Measurements from ENCODE around the gene GPC6. TPM values are rescaled to one million over a fixed set of nuclear protein-coding genes. Genes with fewer than 3 reads are reported as not detected.

The GPC6 gene
- total RNA-seq, 2 experiments from 2014 or later = not detected

- ChIA-PET CTCF (ENCODE audit: unreplicated experiment) (no interaction called here), POLR2A (no interaction called here)
- TF ChIP-seq EZH2phosphoT487 (IDR thresholded peaks at IDR 0.05; ENCODE audit: borderline replicate concordance, low read depth, low read length) = no peak
- TF ChIP-seq, protein P1, sequence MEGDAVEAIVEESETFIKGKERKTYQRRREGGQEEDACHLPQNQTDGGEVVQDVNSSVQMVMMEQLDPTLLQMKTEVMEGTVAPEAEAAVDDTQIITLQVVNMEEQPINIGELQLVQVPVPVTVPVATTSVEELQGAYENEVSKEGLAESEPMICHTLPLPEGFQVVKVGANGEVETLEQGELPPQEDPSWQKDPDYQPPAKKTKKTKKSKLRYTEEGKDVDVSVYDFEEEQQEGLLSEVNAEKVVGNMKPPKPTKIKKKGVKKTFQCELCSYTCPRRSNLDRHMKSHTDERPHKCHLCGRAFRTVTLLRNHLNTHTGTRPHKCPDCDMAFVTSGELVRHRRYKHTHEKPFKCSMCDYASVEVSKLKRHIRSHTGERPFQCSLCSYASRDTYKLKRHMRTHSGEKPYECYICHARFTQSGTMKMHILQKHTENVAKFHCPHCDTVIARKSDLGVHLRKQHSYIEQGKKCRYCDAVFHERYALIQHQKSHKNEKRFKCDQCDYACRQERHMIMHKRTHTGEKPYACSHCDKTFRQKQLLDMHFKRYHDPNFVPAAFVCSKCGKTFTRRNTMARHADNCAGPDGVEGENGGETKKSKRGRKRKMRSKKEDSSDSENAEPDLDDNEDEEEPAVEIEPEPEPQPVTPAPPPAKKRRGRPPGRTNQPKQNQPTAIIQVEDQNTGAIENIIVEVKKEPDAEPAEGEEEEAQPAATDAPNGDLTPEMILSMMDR (conservative IDR thresholded peaks at IDR 0.05; ENCODE audit: low read length) = no peak
- Histone ChIP-seq H3K27ac (ENCODE audit: low read depth, low read length, poor library complexity, severe bottlenecking) (no peak overlapping the region), H3K79me2 (ENCODE audit: insufficient read depth, low read depth, low read length) (no peaks in the 10 kb centered on the region), H3K4me2 (ENCODE audit: low read length) (no peak overlapping the region), H2AFZ (ENCODE audit: low read length) (no peak overlapping the region), H3K36me3 (ENCODE audit: insufficient read depth, low read length) (no peaks in the 10 kb centered on the region), H3K4me1 (ENCODE audit: insufficient read depth, low read length, poor library complexity, severe bottlenecking) (no peaks in the 10 kb centered on the region), H3K9me3 (ENCODE audit: low read length) (no peaks in the 10 kb centered on the region), H4K20me1 (ENCODE audit: insufficient read depth, low read length) (no peaks in the 10 kb centered on the region), H3K4me3 (ENCODE audit: low read depth, low read length, poor library complexity, severe bottlenecking) (no peak overlapping the region), H3K9me2 (ENCODE audit: insufficient read depth, low read length) (no peaks in the 10 kb centered on the region)
- BruUV-seq (replicated peaks) = no TSS peak
- intact Hi-C loops (cut with micrococcal nuclease; ENCODE audit: unreplicated experiment) = no loop called here
- DNase-seq (ENCODE audit: low spot score) = no peak
Observed at GRCh38 chr13:93936901-93937300, 710.3 kb downstream of the GPC6 start.

DNA sequence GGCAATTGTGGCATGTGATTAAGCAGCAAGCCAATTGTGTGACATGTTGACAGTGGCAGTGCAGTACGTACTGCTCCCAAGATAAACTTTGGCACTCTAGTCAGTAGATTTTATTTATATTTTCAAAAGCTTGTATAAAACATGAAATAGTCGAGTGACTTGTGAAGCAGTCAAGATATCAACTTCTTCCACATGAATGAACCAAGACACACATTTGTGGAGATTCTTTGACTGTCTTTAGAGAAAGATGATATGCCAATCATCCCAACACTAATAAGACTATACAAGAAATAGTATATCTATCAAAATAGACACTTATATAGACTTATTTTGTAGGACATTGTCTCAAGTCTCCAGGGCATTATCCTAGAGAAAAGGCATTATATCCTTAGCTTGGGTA is 714.8 kb downstream of the GPC6 start:
- Histone ChIP-seq H3K4me3 (ENCODE audit: low read depth, low read length, poor library complexity, severe bottlenecking) (no peak overlapping the region), H4K20me1 (ENCODE audit: insufficient read depth, low read length) (no peaks in the 10 kb centered on the region), H3K4me2 (ENCODE audit: low read length) (no peak overlapping the region), H3K9me3 (ENCODE audit: low read length) (no peaks in the 10 kb centered on the region), H3K27ac (ENCODE audit: low read depth, low read length, poor library complexity, severe bottlenecking) (no peak overlapping the region), H3K4me1 (ENCODE audit: insufficient read depth, low read length, poor library complexity, severe bottlenecking) (no peaks in the 10 kb centered on the region), H3K9me2 (ENCODE audit: insufficient read depth, low read length) (no peaks in the 10 kb centered on the region), H3K36me3 (ENCODE audit: insufficient read depth, low read length) (no peaks in the 10 kb centered on the region), H3K79me2 (ENCODE audit: insufficient read depth, low read depth, low read length) (no peaks in the 10 kb centered on the region), H2AFZ (ENCODE audit: low read length) (no peak overlapping the region)
- no peak for TF ChIP-seq EZH2phosphoT487 (IDR thresholded peaks at IDR 0.05; ENCODE audit: borderline replicate concordance, low read depth, low read length)
- TF ChIP-seq, protein P1 (conservative IDR thresholded peaks at IDR 0.05; ENCODE audit: low read length) = no peak
- ChIA-PET POLR2A (no interaction called here), CTCF (ENCODE audit: unreplicated experiment) (no interaction called here)
- no peak for DNase-seq (ENCODE audit: low spot score)
- intact Hi-C loops (cut with micrococcal nuclease; ENCODE audit: unreplicated experiment) = no loop called here
- no TSS peak for BruUV-seq (replicated peaks)

GRCh38 chr13:93942016-93942415 is 715.4 kb downstream of the GPC6 start:
- Histone ChIP-seq H3K79me2 (ENCODE audit: insufficient read depth, low read depth, low read length) (no peaks in the 10 kb centered on the region), H3K9me3 (ENCODE audit: low read length) (no peaks in the 10 kb centered on the region), H3K36me3 (ENCODE audit: insufficient read depth, low read length) (no peaks in the 10 kb centered on the region), H2AFZ (ENCODE audit: low read length) (no peak overlapping the region), H3K4me3 (ENCODE audit: low read depth, low read length, poor library complexity, severe bottlenecking) (no peak overlapping the region), H3K27ac (ENCODE audit: low read depth, low read length, poor library complexity, severe bottlenecking) (no peak overlapping the region), H3K4me1 (ENCODE audit: insufficient read depth, low read length, poor library complexity, severe bottlenecking) (no peaks in the 10 kb centered on the region), H3K4me2 (ENCODE audit: low read length) (no peak overlapping the region), H3K9me2 (ENCODE audit: insufficient read depth, low read length) (no peaks in the 10 kb centered on the region), H4K20me1 (ENCODE audit: insufficient read depth, low read length) (no peaks in the 10 kb centered on the region)
- DNase-seq (ENCODE audit: low spot score) = no peak
- no TSS peak for BruUV-seq (replicated peaks)
- POLR2A ChIA-PET = no interaction called here
- intact Hi-C loops (cut with micrococcal nuclease; ENCODE audit: unreplicated experiment) = no loop called here
- TF ChIP-seq, protein P1 (conservative IDR thresholded peaks at IDR 0.05; ENCODE audit: low read length) = no peak
- no peak for TF ChIP-seq EZH2phosphoT487 (IDR thresholded peaks at IDR 0.05; ENCODE audit: borderline replicate concordance, low read depth, low read length)
- CTCF ChIA-PET (ENCODE audit: unreplicated experiment) = no interaction called here

All from OCI-LY7 (cell line).